Peyer's patch (tissue), 4 donors: ENCODE measurements around the gene OR1L8. TPM values are rescaled to one million over a fixed set of nuclear protein-coding genes. Genes with fewer than 3 reads are reported as not detected.

Source experiments
- DNase-seq, 3 donors: peaks; one replicate each; pipeline ENCODE4 v3.0.0-alpha.2; 2017 to 2019
- H3K27ac ChIP-seq, 4 donors: fragments of 200-600 bp; sonication (generic); one replicate each; pipeline ENCODE4 v1.5.1; 2016 to 2019
- H3K27me3 ChIP-seq, 2 donors: fragments of 200-600 bp; sonication (generic); one replicate each; pipeline ENCODE4 v1.5.1; 2019
- H3K36me3 ChIP-seq, 3 donors: fragments of 200-600 bp; sonication (generic); one replicate each; pipeline ENCODE4 v1.5.1; 2016 to 2019
- H3K4me1 ChIP-seq, 4 donors: fragments of 200-600 bp; sonication (generic); one replicate each; pipeline ENCODE4 v1.5.1; 2016 to 2019
- H3K4me3 ChIP-seq, 4 donors: fragments of 200-600 bp; sonication (generic); 1 replicate in 3 of 4; 2 replicates in 1 of 4; pipeline ENCODE4 v1.5.1; 2016 to 2019; ENCODE audit warnings: mild to moderate bottlenecking in 1 of 4
- H3K9me3 ChIP-seq, 4 donors: fragments of 200-600 bp; sonication (generic); one replicate each; pipeline ENCODE4 v1.5.1; 2016 to 2019; ENCODE audit warnings: mild to moderate bottlenecking in 1 of 4
- CTCF ChIP-seq, 6 experiments: fragments of 450-650 bp in 4 of 6; fragments of 200-600 bp in 2 of 6; sonication (generic) in 1 of 6; IDR thresholded peaks; one replicate each; pipeline ENCODE4 v1.5.1; 2017 to 2019; ENCODE audit warnings: antibody characterized with exemption in 6 of 6, mild to moderate bottlenecking in 3 of 6, moderate library complexity in 1 of 6
- POLR2A ChIP-seq, 2 donors: fragments of 450-650 bp; IDR thresholded peaks; one replicate each; pipeline ENCODE4 v1.5.1; 2017; ENCODE audit warnings: antibody characterized with exemption in 2 of 2, mild to moderate bottlenecking in 2 of 2, moderate library complexity in 2 of 2
- total RNA-seq, 4 donors: library from RNA; depleted of rRNA; stranded (reverse); fragments of >200 nt; gene quantifications; one replicate each; pipeline ENCODE4 v1.1.0, GENCODE V29; 2016

OR1L8 gene
- total RNA-seq, 4 donors from 2014 or later: not detected

GRCh38 chr9:122580360-122580759, 2.8 kb downstream of the OR1L8 start:
- no peak overlapping the region for H3K27ac ChIP-seq
- TF ChIP-seq CTCF (IDR thresholded peaks at IDR 0.05): no peak
- TF ChIP-seq POLR2A (IDR thresholded peaks at IDR 0.05): no peak
- H3K4me1 ChIP-seq: no peaks in the 10 kb centered on the region
- H3K4me3 ChIP-seq: no peak overlapping the region
- no peaks in the 10 kb centered on the region for H3K9me3 ChIP-seq
- H3K27me3 ChIP-seq: no peaks in the 10 kb centered on the region
- no peak for DNase-seq
- H3K36me3 ChIP-seq: no peaks in the 10 kb centered on the region

- H3K27me3 ChIP-seq: no peaks in the 10 kb centered on the region
Observed at GRCh38 chr9:122579874-122580273, 3.3 kb downstream of the OR1L8 start.

GRCh38 chr9:122572456-122572855, 10.7 kb downstream of the OR1L8 start:
- Histone ChIP-seq H3K27me3 (no peaks in the 10 kb centered on the region), H3K9me3 (no peaks in the 10 kb centered on the region), H3K36me3 (no peaks in the 10 kb centered on the region), H3K27ac (no peak overlapping the region), H3K4me1 (no peaks in the 10 kb centered on the region), H3K4me3 (no peak overlapping the region)
- no peak for DNase-seq
- TF ChIP-seq POLR2A (IDR thresholded peaks at IDR 0.05) (no peak), CTCF (IDR thresholded peaks at IDR 0.05) (no peak)

More at GRCh38 chr9:122579874-122580273, 3.3 kb downstream of the OR1L8 start:
- no peaks in the 10 kb centered on the region for H3K4me1 ChIP-seq
- no peaks in the 10 kb centered on the region for H3K36me3 ChIP-seq
- no peak for DNase-seq
- no peak overlapping the region for H3K4me3 ChIP-seq
- no peak overlapping the region for H3K27ac ChIP-seq
- no peaks in the 10 kb centered on the region for H3K9me3 ChIP-seq
- TF ChIP-seq POLR2A (IDR thresholded peaks at IDR 0.05): no peak
- TF ChIP-seq CTCF (IDR thresholded peaks at IDR 0.05): no peak

- H3K9me3 ChIP-seq: no peaks in the 10 kb centered on the region
- no peaks in the 10 kb centered on the region for H3K27me3 ChIP-seq
- no peak overlapping the region for H3K27ac ChIP-seq
- no peak for DNase-seq
- no peaks in the 10 kb centered on the region for H3K36me3 ChIP-seq
- TF ChIP-seq POLR2A (IDR thresholded peaks at IDR 0.05) (no peak), CTCF (IDR thresholded peaks at IDR 0.05) (no peak)
- no peak overlapping the region for H3K4me3 ChIP-seq
- no peaks in the 10 kb centered on the region for H3K4me1 ChIP-seq
Observed at GRCh38 chr9:122567901-122568300, 15.3 kb downstream of the OR1L8 start.

DNA sequence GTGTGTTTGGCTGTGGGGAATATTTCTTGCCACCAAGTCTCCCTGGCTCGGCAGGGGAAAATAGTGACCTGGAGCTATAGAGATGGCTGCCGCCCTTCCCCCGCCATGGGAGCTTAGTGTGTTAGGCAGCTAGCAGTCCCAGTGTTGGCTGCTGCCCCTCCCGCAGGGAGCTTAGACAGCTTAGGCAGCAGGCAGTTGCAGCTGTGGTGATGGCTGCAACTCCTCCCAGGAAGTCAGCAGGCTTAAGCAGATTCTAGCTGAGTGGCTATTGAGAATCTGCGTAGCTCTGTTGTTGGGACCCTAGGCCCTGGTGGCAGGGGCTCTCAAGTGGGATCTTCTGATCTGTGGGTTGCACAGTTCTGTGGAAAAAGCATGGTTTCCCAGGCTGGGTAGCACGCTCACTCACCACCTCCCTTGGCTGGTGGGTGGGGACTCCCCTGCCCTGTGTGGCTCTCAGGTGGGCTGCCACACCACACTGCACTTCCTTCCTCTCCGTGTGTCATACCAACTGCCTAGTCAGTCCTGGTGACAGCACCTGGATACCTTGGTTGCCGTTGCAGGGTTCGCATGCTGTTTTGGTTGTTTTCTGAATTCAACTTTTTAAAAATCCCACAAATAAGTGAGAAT, 20.9 kb downstream of the OR1L8 start:
- no peak overlapping the region for H3K27ac ChIP-seq
- no peaks in the 10 kb centered on the region for H3K36me3 ChIP-seq
- no peaks in the 10 kb centered on the region for H3K4me1 ChIP-seq
- no peaks in the 10 kb centered on the region for H3K27me3 ChIP-seq
- TF ChIP-seq CTCF (IDR thresholded peaks at IDR 0.05) (no peak), POLR2A (IDR thresholded peaks at IDR 0.05) (no peak)
- H3K4me3 ChIP-seq: no peak overlapping the region
- H3K9me3 ChIP-seq: no peaks in the 10 kb centered on the region
- no peak for DNase-seq

DNA sequence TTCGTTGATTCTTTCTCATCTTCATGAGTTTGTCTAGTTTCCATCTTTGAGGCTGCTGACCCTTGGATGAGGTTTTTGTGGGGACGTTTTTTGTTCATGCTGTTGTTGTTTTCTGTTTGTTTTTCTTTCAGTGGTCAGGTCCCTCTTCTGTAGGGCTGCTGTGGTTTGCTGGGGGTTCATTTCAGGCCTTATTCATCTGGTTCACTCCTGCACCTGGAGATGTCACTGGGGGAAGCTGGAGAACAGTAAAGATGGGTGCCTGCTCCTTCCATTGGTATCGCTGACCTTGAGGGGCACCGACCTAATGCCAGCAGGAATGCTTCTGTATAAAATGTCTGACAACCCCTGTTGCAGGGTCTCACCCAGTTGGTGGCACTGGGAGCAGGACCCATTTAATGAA, 21.7 kb downstream of the OR1L8 start:
- Histone ChIP-seq H3K4me1 (no peaks in the 10 kb centered on the region), H3K9me3 (no peaks in the 10 kb centered on the region), H3K36me3 (no peaks in the 10 kb centered on the region), H3K4me3 (no peak overlapping the region), H3K27me3 (no peaks in the 10 kb centered on the region), H3K27ac (no peak overlapping the region)
- no peak for TF ChIP-seq POLR2A (IDR thresholded peaks at IDR 0.05)
- no peak for TF ChIP-seq CTCF (IDR thresholded peaks at IDR 0.05)
- no peak for DNase-seq
